Iris pigment epithelial cell (primary cell): Measurements from ENCODE around the gene HDC.

ENCODE experiments used
- DNase-seq: peaks from one replicate; pipeline ENCODE4 v3.0.0-alpha.2; 2011; ENCODE audit warnings: low read depth

Gene HDC

DNA sequence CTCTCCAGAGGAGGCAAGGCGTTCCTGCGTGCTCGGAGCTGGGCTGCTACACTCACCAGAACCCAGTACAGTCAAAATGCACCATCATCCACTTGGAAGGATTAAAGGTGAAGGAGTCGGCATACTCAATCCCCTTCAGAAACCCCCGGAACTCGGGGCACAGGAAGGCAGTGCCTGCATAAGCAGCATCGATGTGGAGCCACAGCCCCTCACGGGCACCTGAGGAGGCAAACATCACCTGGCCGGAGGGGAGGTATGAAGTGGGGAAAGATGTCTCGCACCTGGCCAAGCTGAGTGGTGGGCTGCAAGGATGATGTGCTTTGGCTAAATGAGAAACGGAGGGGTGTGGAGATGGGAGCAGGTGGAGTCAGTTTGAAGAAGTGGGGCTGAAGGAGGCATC is 13.0 kb downstream of the HDC start:
- no peak for DNase-seq

- DNase-seq = no peak
Observed at GRCh38 chr15:50251638-50252182, 13.8 kb downstream of the HDC start.

- DNase-seq = no peak
Observed at GRCh38 chr15:50250760-50251394, 14.6 kb downstream of the HDC start.

GRCh38 chr15:50249704-50250103 is 15.8 kb downstream of the HDC start:
- no peak for DNase-seq

DNA sequence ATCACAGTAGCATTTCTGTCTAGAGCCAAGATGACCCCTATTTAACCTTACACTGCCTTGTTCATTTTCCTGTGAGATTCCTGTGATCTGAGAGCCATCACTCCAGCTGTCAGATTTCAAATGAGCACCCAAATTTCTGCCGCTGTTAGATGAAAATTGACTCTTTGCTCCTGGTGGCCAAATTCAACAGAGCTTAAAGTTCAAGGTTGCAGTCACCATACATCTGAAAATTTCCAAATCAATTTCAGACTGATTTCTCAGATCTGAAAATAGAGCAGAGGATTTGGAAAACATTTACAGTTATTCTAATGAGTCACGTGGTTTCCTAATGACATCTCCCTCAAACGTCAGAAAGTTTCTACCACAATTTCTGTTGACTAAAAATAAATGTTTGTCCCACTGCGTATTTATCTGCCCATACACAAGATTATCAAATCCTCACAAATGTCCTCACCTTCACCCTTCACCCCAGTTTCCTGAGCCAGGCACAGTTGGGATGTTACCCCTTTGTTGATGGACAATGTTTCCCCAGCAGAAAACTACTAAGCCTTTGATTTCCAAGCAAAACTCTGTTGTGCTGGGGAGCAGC is 16.4 kb downstream of the HDC start:
- peak; percentile 29 for DNase-seq

GRCh38 chr15:50247819-50248655 is 17.5 kb downstream of the HDC start:
- DNase-seq = peak; percentile 23

DNA sequence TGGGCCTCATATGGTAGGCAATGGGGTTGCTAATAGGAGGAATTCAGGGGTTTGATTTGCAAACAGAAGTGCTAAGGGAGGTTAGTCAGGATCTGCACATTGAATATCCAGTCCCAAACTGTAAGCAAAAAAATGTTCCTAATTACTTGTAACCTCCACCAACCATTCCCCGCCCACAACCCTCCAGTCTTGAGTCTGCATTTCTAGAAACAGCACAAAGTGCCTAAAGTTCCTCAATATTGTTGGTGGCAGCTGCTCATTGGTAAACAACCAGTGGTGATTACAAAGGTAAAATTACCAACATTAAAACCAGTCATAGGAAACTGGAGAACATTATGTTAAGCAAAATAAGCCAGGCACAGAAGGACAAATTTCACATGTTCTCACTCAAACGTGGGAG is 18.9 kb downstream of the HDC start:
- no peak for DNase-seq

GRCh38 chr15:50244959-50245624 is 20.4 kb downstream of the HDC start:
- no peak for DNase-seq

DNA sequence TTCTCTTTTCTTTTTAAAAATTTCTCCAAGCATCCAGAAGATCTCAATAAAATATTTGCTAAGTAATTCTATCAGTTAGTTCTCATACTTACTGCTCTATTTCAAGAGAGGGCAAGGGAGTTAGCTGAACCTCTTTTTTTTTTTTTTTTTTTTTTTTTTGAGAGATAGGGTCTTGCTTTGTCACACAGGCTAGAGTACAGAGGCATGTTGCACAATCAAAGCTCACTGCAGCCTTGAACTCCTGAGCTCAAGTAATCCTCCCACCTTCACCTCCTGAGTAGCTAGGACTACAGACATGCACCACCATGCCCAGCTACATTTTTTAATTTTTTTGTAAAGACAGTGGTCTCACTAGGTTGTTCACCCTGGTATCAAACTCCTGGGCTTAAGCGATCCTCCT is 21.4 kb downstream of the HDC start:
- DNase-seq = no peak

DNA sequence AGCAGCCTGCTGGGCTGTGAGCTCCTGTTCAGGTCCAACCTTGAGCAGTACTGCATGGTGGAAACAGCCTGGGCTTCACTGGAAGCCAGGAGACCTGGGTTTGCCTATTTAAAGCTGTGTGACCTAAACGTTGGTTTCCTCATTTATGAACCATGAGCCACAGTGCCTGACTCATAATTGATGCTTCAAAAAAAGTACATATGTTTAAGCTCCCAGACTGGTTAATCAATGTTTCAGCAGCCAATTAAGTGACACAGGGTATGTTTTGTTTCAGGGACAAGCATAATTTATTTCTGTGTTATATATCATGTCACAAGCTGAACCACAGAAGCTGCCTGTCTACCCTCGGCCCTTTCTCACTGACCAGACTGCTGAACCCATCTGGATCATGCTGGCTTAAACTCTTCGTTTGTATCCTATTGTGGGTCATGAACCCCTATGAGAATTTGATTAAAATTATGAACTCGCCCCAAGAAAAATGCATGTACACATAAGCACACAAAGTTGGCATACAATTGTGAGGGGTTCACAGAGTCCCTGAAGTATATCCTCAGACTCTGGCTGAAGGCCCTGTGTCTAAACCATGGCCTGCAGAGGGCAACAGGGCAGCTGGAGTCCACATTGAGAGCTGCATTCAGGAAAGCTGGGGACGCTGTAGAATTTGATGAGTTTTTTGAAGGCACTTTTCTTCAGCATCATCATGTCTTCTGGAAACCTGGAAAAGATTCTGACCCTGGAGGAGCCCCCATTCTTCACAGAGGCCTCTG is 23.7 kb downstream of the HDC start:
- DNase-seq = peak; percentile 58

DNA sequence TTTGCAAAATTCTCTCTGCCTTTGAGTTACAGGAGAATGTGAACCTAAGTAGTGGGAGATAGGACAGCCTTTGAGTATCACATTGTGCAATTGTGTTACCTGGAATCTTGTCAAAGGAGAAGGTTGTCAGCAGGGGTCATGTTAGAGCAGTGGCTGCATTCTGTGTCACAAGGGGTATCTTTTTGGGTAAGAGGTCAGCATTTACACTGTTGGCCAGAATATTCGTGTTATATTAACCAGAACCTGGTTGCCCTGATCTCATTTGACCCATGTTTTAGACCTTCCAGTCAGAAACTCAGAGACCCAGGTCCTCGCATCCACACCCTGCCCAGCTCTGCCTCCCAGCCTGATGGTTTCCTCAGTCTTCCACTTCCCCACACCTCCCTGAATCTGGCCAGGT is 27.3 kb downstream of the HDC start:
- DNase-seq = no peak

GRCh38 chr15:50236433-50236832 is 29.1 kb downstream of the HDC start:
- DNase-seq = no peak

DNA sequence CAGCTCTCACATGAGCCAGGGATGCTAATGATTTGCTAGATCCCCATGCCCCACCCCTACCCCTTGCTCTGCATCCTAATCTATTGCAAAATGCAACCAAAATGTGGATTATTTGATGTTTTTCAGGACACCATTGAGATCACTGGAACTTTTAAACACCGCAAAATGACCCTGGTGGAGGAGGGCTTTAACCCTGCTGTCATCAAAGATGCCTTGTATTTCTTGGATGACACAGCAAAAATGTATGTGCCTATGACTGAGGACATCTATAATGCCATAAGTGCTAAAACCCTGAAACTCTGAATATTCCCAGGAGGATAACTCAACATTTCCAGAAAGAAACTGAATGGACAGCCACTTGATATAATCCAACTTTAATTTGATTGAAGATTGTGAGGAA is 29.7 kb downstream of the HDC start:
- no peak for DNase-seq

DNA sequence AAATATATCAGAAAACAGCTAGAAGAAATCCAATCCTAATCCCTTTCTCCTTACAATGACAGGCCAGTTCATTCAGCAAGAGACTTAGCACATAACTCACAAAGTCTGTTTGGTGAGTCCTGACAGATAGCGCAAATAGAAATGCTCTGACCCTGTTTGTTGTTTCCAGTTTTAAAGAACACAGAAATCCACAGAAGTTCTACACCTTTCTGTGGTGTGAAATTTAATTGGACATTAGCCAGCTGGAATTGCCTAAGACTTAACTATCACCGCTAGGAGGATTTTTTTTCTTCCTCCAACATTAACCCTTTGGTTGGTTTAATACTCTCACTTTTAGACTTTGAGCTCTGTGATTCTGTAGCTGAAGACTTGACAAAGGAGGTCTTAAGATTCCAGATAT is 30.8 kb downstream of the HDC start:
- DNase-seq = peak; percentile 26

DNA sequence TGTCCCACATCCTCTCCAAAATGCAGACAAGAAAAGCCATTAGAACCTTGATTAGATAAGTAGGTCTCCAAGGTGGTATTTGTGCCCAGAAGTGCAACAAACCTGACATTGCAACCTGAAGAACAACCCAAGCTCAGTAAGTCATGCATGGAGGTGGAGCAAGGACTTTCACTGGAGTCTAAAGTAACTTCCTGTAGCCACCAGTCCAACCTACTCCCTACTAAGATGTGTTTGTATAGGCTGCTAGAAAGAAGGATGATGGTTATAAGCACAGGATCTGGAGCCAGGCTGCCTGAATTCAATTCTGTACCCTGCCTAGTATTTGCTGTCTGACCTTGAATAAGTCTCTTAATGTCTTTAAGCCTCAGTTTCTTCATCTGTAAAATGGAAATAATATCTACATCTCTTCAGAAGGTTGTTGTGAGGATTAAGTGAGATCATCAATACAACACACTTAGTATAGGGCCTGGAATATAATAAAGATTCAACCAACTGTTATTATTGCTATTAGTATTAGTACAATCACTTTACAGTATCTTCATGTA is 32.3 kb downstream of the HDC start:
- DNase-seq = no peak

GRCh38 chr15:50232791-50233190 is 32.7 kb downstream of the HDC start:
- DNase-seq = no peak

GRCh38 chr15:50231761-50232160 is 33.8 kb downstream of the HDC start:
- no peak for DNase-seq

- DNase-seq = no peak
Observed at GRCh38 chr15:50229336-50229735, 36.2 kb downstream of the HDC start.

DNA sequence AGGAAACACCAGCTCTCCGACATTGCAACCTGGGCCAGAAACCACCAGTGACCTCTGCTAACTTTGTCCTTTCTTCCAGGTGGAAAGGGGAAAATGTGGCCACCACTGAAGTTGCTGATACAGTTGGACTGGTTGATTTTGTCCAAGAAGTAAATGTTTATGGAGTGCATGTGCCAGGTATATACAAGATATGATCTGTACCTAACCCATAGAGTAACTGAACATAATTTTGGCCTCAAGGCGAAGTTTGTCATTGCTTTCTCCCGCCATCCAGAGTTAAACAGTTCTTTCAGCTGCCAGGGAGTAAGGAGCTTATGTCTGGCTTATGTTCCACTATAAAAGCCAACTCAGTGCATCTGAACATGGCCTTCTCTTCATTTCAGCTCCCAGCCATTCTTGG is 36.7 kb downstream of the HDC start:
- no peak for DNase-seq

DNA sequence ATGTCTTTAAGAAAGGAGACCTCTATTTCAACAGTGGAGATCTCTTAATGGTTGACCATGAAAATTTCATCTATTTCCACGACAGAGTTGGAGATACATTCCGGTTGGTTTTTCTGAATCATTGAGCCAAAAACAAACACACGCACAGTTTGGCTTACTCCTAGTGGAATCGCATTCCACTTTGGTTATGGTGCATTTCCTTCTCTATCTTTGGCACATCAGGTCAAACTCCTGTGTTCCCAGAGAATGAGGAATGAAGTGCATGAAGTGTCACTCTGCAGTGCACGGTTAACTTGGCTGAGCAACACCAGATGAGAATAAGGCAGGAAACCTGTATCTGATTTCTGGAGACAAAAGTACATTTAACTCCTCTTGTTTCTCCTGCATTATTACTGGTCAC is 38.5 kb downstream of the HDC start:
- DNase-seq = peak; percentile 66

DNA sequence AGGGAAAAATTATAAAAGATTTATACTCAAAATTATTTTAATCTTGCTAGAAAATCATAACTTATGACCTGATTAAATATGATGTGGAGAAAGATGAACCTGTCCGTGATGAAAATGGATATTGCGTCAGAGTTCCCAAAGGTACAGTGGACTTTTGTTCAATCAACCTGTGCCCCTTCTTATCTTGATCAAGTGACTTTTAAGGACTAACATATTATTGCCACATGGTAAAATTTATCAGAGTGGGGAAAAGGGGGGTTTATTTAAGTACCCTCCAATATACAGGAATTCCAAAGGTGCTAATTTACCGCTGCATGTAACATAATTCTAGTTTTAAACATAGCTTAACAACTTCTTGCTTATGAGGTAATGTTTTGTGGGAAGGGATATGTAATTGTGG is 39.6 kb downstream of the HDC start:
- DNase-seq = no peak

GRCh38 chr15:50225057-50225456 is 40.5 kb downstream of the HDC start:
- DNase-seq = no peak
